Keratinocyte (primary cell): ENCODE data around the gene ZBTB39. TPM values are rescaled to one million over a fixed set of nuclear protein-coding genes. Genes with fewer than 3 reads are reported as not detected.

ENCODE experiments used
- DNase-seq: peaks from one replicate; pipeline ENCODE4 v3.0.0-alpha.2; 2011; ENCODE audit warnings: low read depth, missing footprints, low spot score
- FAIRE-seq: peaks from 2 replicates; lab custom pipeline; 2011; peaks lifted over from hg19 to GRCh38; lab: Jason Lieb, UNC
- H2AFZ ChIP-seq: 2 replicates; pipeline ENCODE4 v1.6.0; 2012; ENCODE audit warnings: low read length, control low read depth, inconsistent platforms; ENCODE audit not compliant: control insufficient read depth
- H3K27ac ChIP-seq: 2 replicates; pipeline ENCODE4 v1.5.1; 2011; ENCODE audit warnings: low read length; ENCODE audit not compliant: control insufficient read depth, insufficient read depth
- H3K27me3 ChIP-seq: 3 replicates; pipeline ENCODE4 v1.6.0; 2011; ENCODE audit warnings: low read length; ENCODE audit not compliant: control insufficient read depth, insufficient read depth; ENCODE audit errors: extremely low read depth
- H3K36me3 ChIP-seq, 2 experiments: 2 replicates in 1 of 2; 3 replicates in 1 of 2; pipeline ENCODE4 v1.5.1; 2011; ENCODE audit warnings: low read length in 2 of 2, mild to moderate bottlenecking in 1 of 2; ENCODE audit not compliant: control insufficient read depth in 2 of 2, insufficient read depth in 2 of 2; ENCODE audit errors: extremely low read depth in 1 of 2
- H3K4me1 ChIP-seq: 3 replicates; pipeline ENCODE4 v1.5.1; 2011; ENCODE audit warnings: low read length; ENCODE audit not compliant: control insufficient read depth, insufficient read depth; ENCODE audit errors: extremely low read depth
- H3K4me2 ChIP-seq: 3 replicates; pipeline ENCODE4 v1.6.0; 2011; ENCODE audit warnings: low read depth, low read length; ENCODE audit not compliant: control insufficient read depth, insufficient read depth; ENCODE audit errors: extremely low read depth
- H3K4me3 ChIP-seq, 3 experiments: fragments of 200-600 bp in 1 of 3; sonication (generic) in 1 of 3; 2 replicates in 2 of 3; 3 replicates in 1 of 3; pipeline ENCODE4 v1.5.1; 2011 to 2016; ENCODE audit warnings: low read length in 3 of 3, mild to moderate bottlenecking in 3 of 3, control low read depth in 2 of 3, inconsistent platforms in 1 of 3, low read depth in 1 of 3, mixed read lengths in 1 of 3, mixed run types in 1 of 3, moderate library complexity in 1 of 3; ENCODE audit not compliant: control insufficient read depth in 2 of 3, insufficient read depth in 2 of 3; ENCODE audit errors: extremely low read depth in 1 of 3
- H3K79me2 ChIP-seq: 2 replicates; pipeline ENCODE4 v1.6.0; 2012; ENCODE audit warnings: low read length; ENCODE audit not compliant: control insufficient read depth, insufficient read depth
- H3K9ac ChIP-seq: 3 replicates; pipeline ENCODE4 v1.6.0; 2011; ENCODE audit warnings: low read length; ENCODE audit not compliant: control insufficient read depth, insufficient read depth; ENCODE audit errors: extremely low read depth
- H3K9me1 ChIP-seq: 3 replicates; pipeline ENCODE4 v1.6.0; 2011; ENCODE audit warnings: low read length; ENCODE audit not compliant: control insufficient read depth, insufficient read depth; ENCODE audit errors: extremely low read depth
- H3K9me3 ChIP-seq: 2 replicates; pipeline ENCODE4 v1.5.1; 2012; ENCODE audit warnings: low read depth, low read length; ENCODE audit not compliant: control insufficient read depth
- H4K20me1 ChIP-seq: 3 replicates; pipeline ENCODE4 v1.6.0; 2011; ENCODE audit warnings: low read length; ENCODE audit not compliant: control insufficient read depth, insufficient read depth; ENCODE audit errors: extremely low read depth
- EZH2 ChIP-seq: IDR thresholded peaks from one replicate; pipeline ENCODE4 v1.6.1; 2012; ENCODE audit warnings: inconsistent platforms, mild to moderate bottlenecking, low read length, moderate library complexity
- dilution Hi-C: fragments of 300-500 bp; cut with MboI; formaldehyde crosslinking; loops from one replicate; pipeline ENCODE4 v1.7.0; 2020; ENCODE audit warnings: low sequenced_read_pairs; ENCODE audit not compliant: extremely low pct_ligation_motif_present
- polyA plus RNA-seq, 5 experiments: library from polyadenylated mRNA; depleted of rRNA in 3 of 5; stranded (reverse) in 3 of 5; stranded (forward) in 1 of 5; unstranded in 1 of 5; fragments of >200 nt; gene quantifications; 1 replicate in 1 of 5; 2 replicates in 3 of 5; 3 replicates in 1 of 5; pipeline versions ENCODE4 v1.2.1 to v1.2.3, GENCODE V29; 2011 to 2012; ENCODE audit warnings: missing spikeins in 2 of 5, low read depth in 1 of 5, low replicate concordance in 1 of 5
- TF ChIP-seq, protein P1 (sequence below), 3 experiments: IDR thresholded peaks in 1 of 3; conservative IDR thresholded peaks in 1 of 3; optimal IDR thresholded peaks in 1 of 3; 2 replicates in 2 of 3; 3 replicates in 1 of 3; pipeline versions ENCODE3 to v1.5.1; 2011; ENCODE audit warnings: low read length in 3 of 3, mild to moderate bottlenecking in 3 of 3, moderate library complexity in 2 of 3, control low read depth in 1 of 3, inconsistent platforms in 1 of 3; ENCODE audit not compliant: insufficient read depth in 2 of 3; ENCODE audit errors: extremely low read depth in 1 of 3

The ZBTB39 gene
- polyA plus RNA-seq, 1 donor (not counting 4 experiments of a cell fraction or from before 2014, with no cell fraction given), result 4.1 TPM

DNA sequence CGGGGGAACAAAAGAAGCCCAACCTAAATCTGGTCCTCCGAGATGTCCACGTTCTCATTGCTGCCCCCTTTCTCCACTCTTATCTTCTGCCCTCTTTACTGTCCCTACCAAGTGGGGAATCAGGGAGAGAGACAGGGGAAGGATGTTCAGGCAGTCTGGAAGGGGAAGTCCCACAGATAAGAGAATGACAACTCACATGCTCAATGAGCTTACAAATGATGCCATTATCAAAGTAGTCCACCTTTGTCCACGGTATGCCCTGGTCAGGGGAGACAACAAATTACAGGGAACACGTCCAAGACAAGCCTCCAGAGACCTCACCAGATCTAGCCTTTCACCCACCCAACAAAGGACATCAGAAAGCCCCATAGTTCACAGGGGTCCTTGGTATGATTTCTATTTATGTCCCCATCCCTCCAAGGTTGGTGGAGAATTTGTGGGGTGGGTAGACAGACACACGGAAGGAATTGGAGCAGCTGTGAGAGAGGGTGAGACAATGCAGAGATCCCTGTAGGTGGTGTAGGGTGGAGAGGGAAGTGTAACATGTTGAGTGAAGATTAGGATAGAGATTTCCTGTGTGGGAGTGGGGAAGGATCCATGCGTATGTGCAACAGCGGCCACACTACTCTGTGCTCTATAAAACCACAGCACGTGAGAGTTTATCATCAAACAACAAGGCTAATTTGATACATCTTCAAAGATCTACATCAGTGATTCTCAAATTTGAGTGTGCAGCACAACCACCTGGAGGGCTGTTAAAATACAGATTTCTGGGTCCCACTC lies 32.9 kb upstream of the ZBTB39 start:
- H3K79me2 ChIP-seq, result no peaks in the 10 kb centered on the region
- no peaks in the 10 kb centered on the region for H3K36me3 ChIP-seq
- no peak overlapping the region for H2AFZ ChIP-seq
- DNase-seq, result no peak
- TF ChIP-seq, protein P1, sequence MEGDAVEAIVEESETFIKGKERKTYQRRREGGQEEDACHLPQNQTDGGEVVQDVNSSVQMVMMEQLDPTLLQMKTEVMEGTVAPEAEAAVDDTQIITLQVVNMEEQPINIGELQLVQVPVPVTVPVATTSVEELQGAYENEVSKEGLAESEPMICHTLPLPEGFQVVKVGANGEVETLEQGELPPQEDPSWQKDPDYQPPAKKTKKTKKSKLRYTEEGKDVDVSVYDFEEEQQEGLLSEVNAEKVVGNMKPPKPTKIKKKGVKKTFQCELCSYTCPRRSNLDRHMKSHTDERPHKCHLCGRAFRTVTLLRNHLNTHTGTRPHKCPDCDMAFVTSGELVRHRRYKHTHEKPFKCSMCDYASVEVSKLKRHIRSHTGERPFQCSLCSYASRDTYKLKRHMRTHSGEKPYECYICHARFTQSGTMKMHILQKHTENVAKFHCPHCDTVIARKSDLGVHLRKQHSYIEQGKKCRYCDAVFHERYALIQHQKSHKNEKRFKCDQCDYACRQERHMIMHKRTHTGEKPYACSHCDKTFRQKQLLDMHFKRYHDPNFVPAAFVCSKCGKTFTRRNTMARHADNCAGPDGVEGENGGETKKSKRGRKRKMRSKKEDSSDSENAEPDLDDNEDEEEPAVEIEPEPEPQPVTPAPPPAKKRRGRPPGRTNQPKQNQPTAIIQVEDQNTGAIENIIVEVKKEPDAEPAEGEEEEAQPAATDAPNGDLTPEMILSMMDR (optimal IDR thresholded peaks at IDR 0.05 in 1 of 3, IDR thresholded peaks at IDR 0.05 in 1 of 3, conservative IDR thresholded peaks at IDR 0.05 in 1 of 3; ENCODE audit: extremely low read depth in 1 of 3, insufficient read depth in 2 of 3, low read length in 3 of 3), result no peak
- TF ChIP-seq EZH2, result no peak
- H3K4me1 ChIP-seq, result no peaks in the 10 kb centered on the region
- H3K27me3 ChIP-seq, result peaks cover 6% of the 10 kb centered on the region
- H3K27ac ChIP-seq, result no peak overlapping the region
- no peak overlapping the region for H3K4me2 ChIP-seq
- no peaks in the 10 kb centered on the region for H3K9me3 ChIP-seq
- H3K4me3 ChIP-seq, result no peak overlapping the region
- dilution Hi-C loops, result no loop called here
- no peaks in the 10 kb centered on the region for H4K20me1 ChIP-seq
- no peak for FAIRE-seq
- no peaks in the 10 kb centered on the region for H3K9me1 ChIP-seq
- no peak overlapping the region for H3K9ac ChIP-seq

DNA sequence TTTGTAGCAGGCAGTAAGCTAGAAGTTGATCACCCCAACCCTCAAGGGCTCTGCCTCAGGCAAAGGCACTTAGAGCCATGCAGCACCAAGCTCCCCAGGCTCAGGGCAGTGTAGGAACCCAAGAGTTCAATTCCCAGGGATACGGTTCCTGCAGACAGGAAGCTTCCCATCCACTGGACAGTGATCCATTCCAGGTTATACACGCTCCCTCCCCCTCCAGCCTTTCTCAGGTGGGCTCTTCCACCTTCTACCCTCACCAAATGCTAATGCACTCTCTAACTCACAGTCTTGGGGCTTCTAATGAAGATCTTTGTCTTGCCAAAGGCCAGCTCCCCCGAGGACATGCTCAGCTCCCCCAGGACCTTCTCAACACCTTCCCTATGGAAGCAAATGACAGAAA lies 30.9 kb upstream of the ZBTB39 start:
- Histone ChIP-seq H3K4me1 (peaks cover 12% of the 10 kb centered on the region), H3K4me2 (no peak overlapping the region), H3K27ac (no peak overlapping the region), H4K20me1 (no peaks in the 10 kb centered on the region), H3K27me3 (peaks cover 6% of the 10 kb centered on the region), H3K9me1 (no peaks in the 10 kb centered on the region), H3K36me3 (no peaks in the 10 kb centered on the region), H3K79me2 (no peaks in the 10 kb centered on the region), H3K9ac (no peak overlapping the region), H3K9me3 (no peaks in the 10 kb centered on the region), H2AFZ (no peak overlapping the region), H3K4me3 (no peak overlapping the region)
- dilution Hi-C loops, result no loop called here
- TF ChIP-seq, protein P1 (optimal IDR thresholded peaks at IDR 0.05 in 1 of 3, IDR thresholded peaks at IDR 0.05 in 1 of 3, conservative IDR thresholded peaks at IDR 0.05 in 1 of 3; ENCODE audit: extremely low read depth in 1 of 3, insufficient read depth in 2 of 3, low read length in 3 of 3), result no peak
- TF ChIP-seq EZH2, result no peak
- DNase-seq (no peak), FAIRE-seq (no peak)
